Stromal cell of bone marrow (primary cell): ENCODE results near the gene CTNND1.

Source experiments
- DNase-seq: peaks from one replicate; pipeline ENCODE4 v3.0.0-alpha.2; 2012; ENCODE audit warnings: low read depth

Gene CTNND1

GRCh38 chr11:57764021-57764420 is 2.4 kb downstream of the CTNND1 start:
- no peak for DNase-seq

GRCh38 chr11:57764566-57764965 is 3.0 kb downstream of the CTNND1 start:
- no peak for DNase-seq

GRCh38 chr11:57764972-57765371 is 3.4 kb downstream of the CTNND1 start:
- no peak for DNase-seq

- no peak for DNase-seq
Observed at GRCh38 chr11:57770793-57771192, 9.2 kb downstream of the CTNND1 start.

GRCh38 chr11:57771365-57771764 is 9.8 kb downstream of the CTNND1 start:
- no peak for DNase-seq

GRCh38 chr11:57772562-57772961 is 11.0 kb downstream of the CTNND1 start:
- no peak for DNase-seq

- no peak for DNase-seq
Observed at GRCh38 chr11:57773026-57773598, 11.5 kb downstream of the CTNND1 start.

GRCh38 chr11:57775491-57775890 is 13.9 kb downstream of the CTNND1 start:
- no peak for DNase-seq

GRCh38 chr11:57776031-57776521 is 14.5 kb downstream of the CTNND1 start:
- DNase-seq = no peak

- no peak for DNase-seq
Observed at GRCh38 chr11:57776577-57777210, 15.1 kb downstream of the CTNND1 start.

- no peak for DNase-seq
Observed at GRCh38 chr11:57777969-57778317, 16.3 kb downstream of the CTNND1 start.

GRCh38 chr11:57778318-57779037 is 16.9 kb downstream of the CTNND1 start:
- DNase-seq = peak; percentile 94

- DNase-seq = no peak
Observed at GRCh38 chr11:57779276-57779675, 17.7 kb downstream of the CTNND1 start.

- no peak for DNase-seq
Observed at GRCh38 chr11:57781529-57781943, 19.9 kb downstream of the CTNND1 start.

GRCh38 chr11:57785072-57785471 is 23.5 kb downstream of the CTNND1 start:
- DNase-seq = no peak

GRCh38 chr11:57786436-57786835 is 24.8 kb downstream of the CTNND1 start:
- DNase-seq = no peak

- DNase-seq = no peak
Observed at GRCh38 chr11:57787006-57787604, 25.5 kb downstream of the CTNND1 start.

- DNase-seq = no peak
Observed at GRCh38 chr11:57787920-57788702, 26.5 kb downstream of the CTNND1 start.

GRCh38 chr11:57788703-57789088 is 27.1 kb downstream of the CTNND1 start:
- DNase-seq = no peak

- DNase-seq = no peak
Observed at GRCh38 chr11:57791321-57792059, 29.9 kb downstream of the CTNND1 start.

GRCh38 chr11:57792060-57792541 is 30.5 kb downstream of the CTNND1 start:
- DNase-seq = peak; percentile 28
